NT2/D1 (cell line): ENCODE data around the gene EPB41L4A.

ENCODE experiments used
- YY1 ChIP-seq: IDR thresholded peaks from 2 replicates; pipeline ENCODE4 v1.6.1; 2011; ENCODE audit not compliant: insufficient read length, insufficient read depth
- ZNF274 ChIP-seq: IDR thresholded peaks from 2 replicates; pipeline ENCODE4 v1.6.1; 2011; ENCODE audit warnings: mild to moderate bottlenecking, low read depth, low read length

- TF ChIP-seq YY1 (no peak), ZNF274 (no peak)
These were observed 148.5 kb downstream of the EPB41L4A start for GRCh38 chr5:112270299-112271293.
